Activated T-helper 1 cell treated with anti-CD3 and anti-CD28 coated beads, Interleukin-12 subunit alpha, Interleukin-12 subunit beta, Interleukin-2, Interleukin-4 antibody, amounts not matched to agents 30 ng/mL and 10 ng/mL and 1 ng/mL, durations not matched to agents 14 hours and 24 hours and 36 hours (primary cell): Measurements from ENCODE around the gene NFATC2. TPM values are rescaled to one million over a fixed set of nuclear protein-coding genes. Genes with fewer than 3 reads are reported as not detected.

ENCODE experiments used
- DNase-seq: peaks from one replicate; pipeline ENCODE4 v3.0.0; 2021; ENCODE audit warnings: low spot score
- H3K27ac Mint-ChIP-seq: one replicate; pipeline ENCODE4 v1.8.0; 2021; ENCODE audit warnings: mild to moderate bottlenecking, mixed read lengths
- H3K27me3 Mint-ChIP-seq: one replicate; pipeline ENCODE4 v1.8.0; 2022; ENCODE audit warnings: mild to moderate bottlenecking, moderate library complexity, mixed read lengths; ENCODE audit not compliant: insufficient read depth
- H3K36me3 Mint-ChIP-seq: one replicate; pipeline ENCODE4 v1.8.0; 2021; ENCODE audit warnings: low read depth, mixed read lengths
- H3K4me1 Mint-ChIP-seq: one replicate; pipeline ENCODE4 v1.8.0; 2021; ENCODE audit warnings: low read depth, mixed read lengths
- H3K4me3 Mint-ChIP-seq: one replicate; pipeline ENCODE4 v1.8.0; 2021; ENCODE audit warnings: mild to moderate bottlenecking, moderate library complexity, mixed read lengths
- H3K9me3 Mint-ChIP-seq: one replicate; pipeline ENCODE4 v1.8.0; 2021; ENCODE audit warnings: mixed read lengths
- intact Hi-C: fragments of 100-400 bp; cut with micrococcal nuclease; formaldehyde crosslinking; loops from one replicate; pipeline ENCODE4 v1.15.1; 2024
- total RNA-seq: library from RNA; stranded (reverse); gene quantifications from 2 replicates; pipeline ENCODE4 v1.2.3, GENCODE V29; 2022

The NFATC2 gene
- total RNA-seq, 1 donor from 2014 or later = 84.0 TPM

- no peak for DNase-seq
- H3K27me3 Mint-ChIP-seq = no peaks in the 10 kb centered on the region
- H3K36me3 Mint-ChIP-seq = peaks cover 69% of the 10 kb centered on the region
- H3K4me1 Mint-ChIP-seq = peaks cover 83% of the 10 kb centered on the region
- H3K4me3 Mint-ChIP-seq = no peak overlapping the region
- intact Hi-C loops = no loop called here
- H3K27ac Mint-ChIP-seq = no peak overlapping the region
- no peaks in the 10 kb centered on the region for H3K9me3 Mint-ChIP-seq
These were observed 113.9 kb downstream of the NFATC2 start for GRCh38 chr20:51428401-51429143.

- Mint-ChIP-seq H3K36me3 (peaks cover 65% of the 10 kb centered on the region), H3K4me1 (peaks cover 82% of the 10 kb centered on the region), H3K27ac (peak overlapping the region; percentile 40)
These were observed 114.7 kb downstream of the NFATC2 start for GRCh38 chr20:51427651-51428291.

GRCh38 chr20:51426718-51427650 lies 115.5 kb downstream of the NFATC2 start:
- intact Hi-C loops = no loop called here
- H3K36me3 Mint-ChIP-seq = peaks cover 64% of the 10 kb centered on the region
- DNase-seq = no peak
- H3K27me3 Mint-ChIP-seq = no peaks in the 10 kb centered on the region
- peak overlapping the region; percentile 40 for H3K27ac Mint-ChIP-seq
- peaks cover 85% of the 10 kb centered on the region for H3K4me1 Mint-ChIP-seq
- H3K9me3 Mint-ChIP-seq = no peaks in the 10 kb centered on the region
- H3K4me3 Mint-ChIP-seq = no peak overlapping the region

More at GRCh38 chr20:51427651-51428291, 114.7 kb downstream of the NFATC2 start:
- H3K27me3 Mint-ChIP-seq = no peaks in the 10 kb centered on the region
- H3K9me3 Mint-ChIP-seq = no peaks in the 10 kb centered on the region
- no peak for DNase-seq
- H3K4me3 Mint-ChIP-seq = no peak overlapping the region
- intact Hi-C loops = no loop called here

- Mint-ChIP-seq H3K36me3 (peaks cover 67% of the 10 kb centered on the region), H3K4me1 (peaks cover 83% of the 10 kb centered on the region), H3K9me3 (no peaks in the 10 kb centered on the region), H3K27me3 (no peaks in the 10 kb centered on the region), H3K4me3 (no peak overlapping the region), H3K27ac (peak overlapping the region; percentile 34)
- DNase-seq = no peak
- intact Hi-C loops = no loop called here
These were observed 117.0 kb downstream of the NFATC2 start for GRCh38 chr20:51425347-51426106.

- H3K4me3 Mint-ChIP-seq = peak overlapping the region; percentile 50
- intact Hi-C loops = no loop called here
- H3K27ac Mint-ChIP-seq = peak overlapping the region; percentile 72
- no peak for DNase-seq
- H3K4me1 Mint-ChIP-seq = peaks cover 84% of the 10 kb centered on the region
- H3K9me3 Mint-ChIP-seq = no peaks in the 10 kb centered on the region
- H3K27me3 Mint-ChIP-seq = no peaks in the 10 kb centered on the region
- peaks cover 69% of the 10 kb centered on the region for H3K36me3 Mint-ChIP-seq
These were observed 118.0 kb downstream of the NFATC2 start for GRCh38 chr20:51424270-51425117.

- Mint-ChIP-seq H3K4me3 (peak overlapping the region; percentile 22), H3K27ac (peak overlapping the region; percentile 72), H3K4me1 (peaks cover 79% of the 10 kb centered on the region), H3K27me3 (no peaks in the 10 kb centered on the region), H3K36me3 (peaks cover 64% of the 10 kb centered on the region), H3K9me3 (no peaks in the 10 kb centered on the region)
- DNase-seq = no peak
- intact Hi-C loops = loop anchor here (1.0 to 2.0 kb wide), 6 partner anchors 13 to 117 kb away; no protein-coding TSS in a partner anchor
These were observed 118.7 kb downstream of the NFATC2 start for GRCh38 chr20:51423810-51424209.

GRCh38 chr20:51423290-51423667 lies 119.2 kb downstream of the NFATC2 start:
- Mint-ChIP-seq H3K27ac (peak overlapping the region; percentile 72), H3K36me3 (peaks cover 62% of the 10 kb centered on the region), H3K27me3 (no peaks in the 10 kb centered on the region), H3K4me3 (peak overlapping the region; percentile 22), H3K9me3 (no peaks in the 10 kb centered on the region), H3K4me1 (peaks cover 77% of the 10 kb centered on the region)
- intact Hi-C loops = loop anchor here (1.0 to 2.0 kb wide), 6 partner anchors 14 to 118 kb away; no protein-coding TSS in a partner anchor
- DNase-seq = no peak

- Mint-ChIP-seq H3K9me3 (no peaks in the 10 kb centered on the region), H3K27ac (peak overlapping the region; percentile 49), H3K4me1 (peaks cover 76% of the 10 kb centered on the region), H3K4me3 (no peak overlapping the region), H3K36me3 (peaks cover 56% of the 10 kb centered on the region), H3K27me3 (no peaks in the 10 kb centered on the region)
- no peak for DNase-seq
- intact Hi-C loops = loop anchor here (1.0 to 2.0 kb wide), 7 partner anchors 14 to 119 kb away; no protein-coding TSS in a partner anchor
These were observed 119.8 kb downstream of the NFATC2 start for GRCh38 chr20:51422514-51423289.

- DNase-seq = no peak
- H3K9me3 Mint-ChIP-seq = no peaks in the 10 kb centered on the region
- no peaks in the 10 kb centered on the region for H3K27me3 Mint-ChIP-seq
- intact Hi-C loops = no loop called here
- H3K36me3 Mint-ChIP-seq = peaks cover 61% of the 10 kb centered on the region
- H3K4me1 Mint-ChIP-seq = peaks cover 79% of the 10 kb centered on the region
- H3K27ac Mint-ChIP-seq = no peak overlapping the region
- no peak overlapping the region for H3K4me3 Mint-ChIP-seq
These were observed 121.7 kb downstream of the NFATC2 start for GRCh38 chr20:51420805-51421204.

GRCh38 chr20:51420111-51420510 lies 122.4 kb downstream of the NFATC2 start:
- Mint-ChIP-seq H3K36me3 (peaks cover 68% of the 10 kb centered on the region), H3K4me1 (peaks cover 81% of the 10 kb centered on the region), H3K27ac (no peak overlapping the region), H3K4me3 (no peak overlapping the region), H3K9me3 (no peaks in the 10 kb centered on the region), H3K27me3 (no peaks in the 10 kb centered on the region)
- no peak for DNase-seq
- intact Hi-C loops = no loop called here

GRCh38 chr20:51419646-51420045 lies 122.9 kb downstream of the NFATC2 start:
- Mint-ChIP-seq H3K27me3 (no peaks in the 10 kb centered on the region), H3K4me1 (peaks cover 78% of the 10 kb centered on the region), H3K9me3 (no peaks in the 10 kb centered on the region), H3K36me3 (peaks cover 64% of the 10 kb centered on the region), H3K27ac (no peak overlapping the region), H3K4me3 (no peak overlapping the region)
- no peak for DNase-seq
- intact Hi-C loops = no loop called here
